SH-SY5Y (cell line): ENCODE data around the gene SLC44A1.

Source experiments
- GATA2 ChIP-seq: IDR thresholded peaks from 2 replicates; pipeline ENCODE4 v1.6.1; 2011; ENCODE audit warnings: mild to moderate bottlenecking, low read depth, low read length
- GATA3 ChIP-seq: IDR thresholded peaks from 2 replicates; pipeline ENCODE4 v1.6.1; 2011; ENCODE audit warnings: low read depth, mild to moderate bottlenecking, low read length, moderate library complexity

DNA sequence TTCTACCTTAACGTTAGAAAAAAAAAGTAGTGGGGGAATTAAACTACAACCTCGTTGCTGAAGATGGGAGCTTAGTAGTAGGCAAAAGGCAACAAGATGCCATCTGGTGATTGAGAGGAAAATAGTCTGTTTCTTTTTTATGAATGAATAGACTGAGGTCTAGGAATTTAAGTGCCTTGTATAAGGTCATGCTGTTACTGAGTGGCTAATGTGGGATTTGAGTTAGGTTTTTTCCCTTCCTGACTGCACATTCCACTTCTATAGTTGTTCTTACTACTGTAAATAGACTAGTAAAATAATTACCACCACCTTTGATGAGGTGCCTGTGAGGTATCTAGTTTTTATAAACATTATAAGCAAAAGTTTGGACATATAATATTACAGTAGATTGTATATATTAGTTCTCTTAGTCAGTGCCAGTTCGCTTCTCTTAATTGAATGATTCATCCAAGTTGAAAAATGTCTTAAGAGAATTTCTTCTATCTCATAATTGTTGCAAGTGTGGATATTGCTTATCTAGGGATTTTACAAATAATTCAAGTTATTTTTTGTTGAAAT lies 222.5 kb downstream of the SLC44A1 start:
- TF ChIP-seq GATA3, result no peak
- TF ChIP-seq GATA2, result no peak
